ENCODE measurements around the gene FLNC. TPM values are rescaled to one million over a fixed set of nuclear protein-coding genes. Genes with fewer than 3 reads are reported as not detected.

Gene FLNC
- total and polyA plus RNA-seq, 9 of the 15 experiments (the other 6 are each of a cell fraction or from before 2014, with no cell fraction given), result 0.90 to 155 (median 28.8) TPM

DNA sequence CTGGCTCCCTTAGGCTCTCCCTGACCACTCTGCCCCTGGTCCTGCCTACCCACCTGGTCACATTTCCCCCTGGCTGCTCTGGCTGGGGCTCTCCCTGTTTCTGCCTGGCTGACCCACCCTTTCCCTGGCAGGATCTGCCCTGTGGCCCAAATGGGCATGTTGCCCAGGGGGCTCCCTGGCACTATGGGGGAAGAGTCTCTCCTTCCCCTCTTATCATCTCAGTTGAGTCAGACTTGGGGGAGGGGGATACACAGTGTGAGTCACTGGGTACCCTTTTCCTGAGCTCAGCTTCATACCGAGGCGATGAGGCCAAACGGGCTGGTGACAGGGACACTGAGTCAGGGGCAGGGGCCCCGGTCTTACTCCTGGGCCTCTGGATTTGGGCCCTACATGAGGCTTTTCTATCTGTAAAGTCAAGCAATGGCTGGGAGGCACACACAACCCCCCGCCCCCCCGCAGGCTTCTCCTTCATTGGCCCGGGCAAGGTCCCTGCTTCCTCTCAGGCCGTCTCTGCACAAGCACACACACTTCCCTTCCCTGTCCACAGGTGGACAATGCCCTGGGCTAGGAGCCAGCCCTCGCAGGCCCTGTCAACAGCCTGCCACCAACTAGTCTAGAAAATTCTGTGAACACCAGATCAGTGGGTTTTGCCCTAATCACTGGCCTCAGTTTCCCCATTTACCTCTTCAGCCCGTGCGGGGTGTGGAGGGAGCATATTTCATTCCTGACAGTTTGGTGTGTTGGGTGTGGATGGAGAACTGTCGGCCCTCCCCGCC lies 627 bp upstream of the FLNC start (continued):
- TF ChIP-seq CEBPB (tag; IDR thresholded peaks at IDR 0.05) (no peak), TSHZ1 (CRISPR knock-in tag; IDR thresholded peaks at IDR 0.05) (no peak), ATF3 (IDR thresholded peaks at IDR 0.05) (peak; percentile 87), ATF3 (CRISPR knock-in tag; conservative IDR thresholded peaks at IDR 0.05) (no peak), LEF1 (IDR thresholded peaks at IDR 0.05) (no peak), SMAD4 (CRISPR knock-in tag; conservative IDR thresholded peaks at IDR 0.05) (peak; percentile 30; the same call in 1 of the 2 replicates), MYBL2 (IDR thresholded peaks at IDR 0.05; ENCODE audit: low read depth) (no peak), MYBL2 (CRISPR knock-in tag; IDR thresholded peaks at IDR 0.05; ENCODE audit: borderline replicate concordance) (no peak), LCOR (CRISPR knock-in tag; IDR thresholded peaks at IDR 0.05) (no peak), BHLHE40 (IDR thresholded peaks at IDR 0.05; ENCODE audit: low read length) (no peak), CREBBP (IDR thresholded peaks at IDR 0.05; ENCODE audit: low read depth, low read length) (no peak), NFYB (IDR thresholded peaks at IDR 0.05; ENCODE audit: extremely low read depth, insufficient read length) (no peak), HOXB6 (CRISPR knock-in tag; IDR thresholded peaks at IDR 0.05; ENCODE audit: borderline replicate concordance) (no peak), HMBOX1 (IDR thresholded peaks at IDR 0.05) (no peak), XRCC3 (IDR thresholded peaks at IDR 0.05) (no peak), PCBP2 (IDR thresholded peaks at IDR 0.05; ENCODE audit: low read depth, low read length, poor library complexity, severe bottlenecking) (no peak), SP2 (IDR thresholded peaks at IDR 0.05; ENCODE audit: extremely low read depth, low read depth, low read length, poor library complexity, severe bottlenecking) (no peak), MCM3 (IDR thresholded peaks at IDR 0.05) (no peak)
- TF ChIP-seq, protein P1, sequence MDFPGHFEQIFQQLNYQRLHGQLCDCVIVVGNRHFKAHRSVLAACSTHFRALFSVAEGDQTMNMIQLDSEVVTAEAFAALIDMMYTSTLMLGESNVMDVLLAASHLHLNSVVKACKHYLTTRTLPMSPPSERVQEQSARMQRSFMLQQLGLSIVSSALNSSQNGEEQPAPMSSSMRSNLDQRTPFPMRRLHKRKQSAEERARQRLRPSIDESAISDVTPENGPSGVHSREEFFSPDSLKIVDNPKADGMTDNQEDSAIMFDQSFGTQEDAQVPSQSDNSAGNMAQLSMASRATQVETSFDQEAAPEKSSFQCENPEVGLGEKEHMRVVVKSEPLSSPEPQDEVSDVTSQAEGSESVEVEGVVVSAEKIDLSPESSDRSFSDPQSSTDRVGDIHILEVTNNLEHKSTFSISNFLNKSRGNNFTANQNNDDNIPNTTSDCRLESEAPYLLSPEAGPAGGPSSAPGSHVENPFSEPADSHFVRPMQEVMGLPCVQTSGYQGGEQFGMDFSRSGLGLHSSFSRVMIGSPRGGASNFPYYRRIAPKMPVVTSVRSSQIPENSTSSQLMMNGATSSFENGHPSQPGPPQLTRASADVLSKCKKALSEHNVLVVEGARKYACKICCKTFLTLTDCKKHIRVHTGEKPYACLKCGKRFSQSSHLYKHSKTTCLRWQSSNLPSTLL (IDR thresholded peaks at IDR 0.05), result no peak
